PFSK-1 (cell line): ENCODE results near the gene GZF1.

Source experiments
- POLR2AphosphoS5 ChIP-seq: IDR thresholded peaks from 2 replicates; pipeline ENCODE4 v1.6.1; 2012; ENCODE audit warnings: low read depth, mild to moderate bottlenecking, control low read depth, low read length, moderate library complexity
- SIN3A ChIP-seq: IDR thresholded peaks from 2 replicates; pipeline ENCODE4 v1.6.1; 2012; ENCODE audit warnings: mild to moderate bottlenecking, low read length, moderate library complexity, borderline replicate concordance; ENCODE audit not compliant: insufficient read depth
- TAF1 ChIP-seq: IDR thresholded peaks from 2 replicates; pipeline ENCODE4 v1.6.1; 2012; ENCODE audit warnings: low read length, control low read depth, borderline replicate concordance; ENCODE audit not compliant: insufficient read depth
- TF ChIP-seq, protein P1 (sequence below), 2 experiments: IDR thresholded peaks; 2 replicates each; pipeline versions ENCODE4 v1.6.1 to v1.8.0; 2011 to 2012; ENCODE audit warnings: low read depth in 2 of 2, low read length in 2 of 2, control low read depth in 1 of 2, inconsistent platforms in 1 of 2, mild to moderate bottlenecking in 1 of 2, moderate library complexity in 1 of 2; ENCODE audit not compliant: insufficient read depth in 1 of 2

DNA sequence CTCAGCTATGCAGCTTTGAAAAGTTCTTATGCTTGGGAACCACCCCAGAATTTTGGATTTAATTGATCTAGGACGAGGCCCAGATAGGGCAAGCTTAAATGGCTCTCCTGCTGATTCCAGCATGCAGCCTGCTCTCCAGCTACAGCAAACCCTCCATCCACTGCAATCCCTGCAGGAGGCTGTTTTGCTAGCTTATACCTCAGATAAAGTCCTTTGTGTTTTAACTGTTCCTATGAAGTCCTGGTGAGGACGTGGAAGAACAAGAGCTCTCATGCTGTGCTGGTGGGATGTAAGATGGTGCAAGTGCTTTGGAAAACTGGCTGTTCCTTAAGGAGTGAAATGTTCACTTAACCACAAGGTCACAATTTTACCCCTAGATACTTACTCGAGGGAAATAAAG is 36.9 kb upstream of the GZF1 start:
- TF ChIP-seq TAF1 (no peak), POLR2AphosphoS5 (no peak), SIN3A (no peak)
- TF ChIP-seq, protein P1, sequence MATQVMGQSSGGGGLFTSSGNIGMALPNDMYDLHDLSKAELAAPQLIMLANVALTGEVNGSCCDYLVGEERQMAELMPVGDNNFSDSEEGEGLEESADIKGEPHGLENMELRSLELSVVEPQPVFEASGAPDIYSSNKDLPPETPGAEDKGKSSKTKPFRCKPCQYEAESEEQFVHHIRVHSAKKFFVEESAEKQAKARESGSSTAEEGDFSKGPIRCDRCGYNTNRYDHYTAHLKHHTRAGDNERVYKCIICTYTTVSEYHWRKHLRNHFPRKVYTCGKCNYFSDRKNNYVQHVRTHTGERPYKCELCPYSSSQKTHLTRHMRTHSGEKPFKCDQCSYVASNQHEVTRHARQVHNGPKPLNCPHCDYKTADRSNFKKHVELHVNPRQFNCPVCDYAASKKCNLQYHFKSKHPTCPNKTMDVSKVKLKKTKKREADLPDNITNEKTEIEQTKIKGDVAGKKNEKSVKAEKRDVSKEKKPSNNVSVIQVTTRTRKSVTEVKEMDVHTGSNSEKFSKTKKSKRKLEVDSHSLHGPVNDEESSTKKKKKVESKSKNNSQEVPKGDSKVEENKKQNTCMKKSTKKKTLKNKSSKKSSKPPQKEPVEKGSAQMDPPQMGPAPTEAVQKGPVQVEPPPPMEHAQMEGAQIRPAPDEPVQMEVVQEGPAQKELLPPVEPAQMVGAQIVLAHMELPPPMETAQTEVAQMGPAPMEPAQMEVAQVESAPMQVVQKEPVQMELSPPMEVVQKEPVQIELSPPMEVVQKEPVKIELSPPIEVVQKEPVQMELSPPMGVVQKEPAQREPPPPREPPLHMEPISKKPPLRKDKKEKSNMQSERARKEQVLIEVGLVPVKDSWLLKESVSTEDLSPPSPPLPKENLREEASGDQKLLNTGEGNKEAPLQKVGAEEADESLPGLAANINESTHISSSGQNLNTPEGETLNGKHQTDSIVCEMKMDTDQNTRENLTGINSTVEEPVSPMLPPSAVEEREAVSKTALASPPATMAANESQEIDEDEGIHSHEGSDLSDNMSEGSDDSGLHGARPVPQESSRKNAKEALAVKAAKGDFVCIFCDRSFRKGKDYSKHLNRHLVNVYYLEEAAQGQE (IDR thresholded peaks at IDR 0.05; ENCODE audit: insufficient read depth in 1 of 2, low read depth in 2 of 2, low read length in 2 of 2): no peak
